ENCODE measurements around the gene CLEC19A. TPM values are rescaled to one million over a fixed set of nuclear protein-coding genes. Genes with fewer than 3 reads are reported as not detected.

CLEC19A gene
- total RNA-seq, 4 donors from 2014 or later, result not detected

- no peak for TF ChIP-seq CTCF (IDR thresholded peaks at IDR 0.05; ENCODE audit: low read depth)
These were observed 19.9 kb downstream of the CLEC19A start for GRCh38 chr16:19305443-19305842.

- no peak for TF ChIP-seq CTCF (IDR thresholded peaks at IDR 0.05; ENCODE audit: low read depth)
These were observed 22.2 kb downstream of the CLEC19A start for GRCh38 chr16:19307587-19308241.

GRCh38 chr16:19308392-19308791 is 22.9 kb downstream of the CLEC19A start:
- TF ChIP-seq CTCF (IDR thresholded peaks at IDR 0.05; ENCODE audit: low read depth), result no peak

GRCh38 chr16:19309178-19309577 is 23.6 kb downstream of the CLEC19A start:
- no peak for TF ChIP-seq CTCF (IDR thresholded peaks at IDR 0.05; ENCODE audit: low read depth)

- no peak for TF ChIP-seq CTCF (IDR thresholded peaks at IDR 0.05; ENCODE audit: low read depth)
These were observed 29.3 kb downstream of the CLEC19A start for GRCh38 chr16:19314718-19315425.

GRCh38 chr16:19315889-19316433 is 30.4 kb downstream of the CLEC19A start:
- TF ChIP-seq CTCF (IDR thresholded peaks at IDR 0.05; ENCODE audit: low read depth), result no peak

- TF ChIP-seq CTCF (IDR thresholded peaks at IDR 0.05; ENCODE audit: low read depth), result no peak
These were observed 31.3 kb downstream of the CLEC19A start for GRCh38 chr16:19316846-19317245.
